ENCODE data around the gene POR. TPM values are rescaled to one million over a fixed set of nuclear protein-coding genes. Genes with fewer than 3 reads are reported as not detected.

POR gene
- polyA plus RNA-seq, 1 of the 3 experiments (the other 2 are of a cell fraction) = 68.7 TPM

- peaks cover 10% of the 10 kb centered on the region for H3F3A ChIP-seq (replicated peaks; ENCODE audit: insufficient read depth)
- no peak for TF ChIP-seq RFX5 (IDR thresholded peaks at IDR 0.05; ENCODE audit: low read length)
- TF ChIP-seq, protein P1, sequence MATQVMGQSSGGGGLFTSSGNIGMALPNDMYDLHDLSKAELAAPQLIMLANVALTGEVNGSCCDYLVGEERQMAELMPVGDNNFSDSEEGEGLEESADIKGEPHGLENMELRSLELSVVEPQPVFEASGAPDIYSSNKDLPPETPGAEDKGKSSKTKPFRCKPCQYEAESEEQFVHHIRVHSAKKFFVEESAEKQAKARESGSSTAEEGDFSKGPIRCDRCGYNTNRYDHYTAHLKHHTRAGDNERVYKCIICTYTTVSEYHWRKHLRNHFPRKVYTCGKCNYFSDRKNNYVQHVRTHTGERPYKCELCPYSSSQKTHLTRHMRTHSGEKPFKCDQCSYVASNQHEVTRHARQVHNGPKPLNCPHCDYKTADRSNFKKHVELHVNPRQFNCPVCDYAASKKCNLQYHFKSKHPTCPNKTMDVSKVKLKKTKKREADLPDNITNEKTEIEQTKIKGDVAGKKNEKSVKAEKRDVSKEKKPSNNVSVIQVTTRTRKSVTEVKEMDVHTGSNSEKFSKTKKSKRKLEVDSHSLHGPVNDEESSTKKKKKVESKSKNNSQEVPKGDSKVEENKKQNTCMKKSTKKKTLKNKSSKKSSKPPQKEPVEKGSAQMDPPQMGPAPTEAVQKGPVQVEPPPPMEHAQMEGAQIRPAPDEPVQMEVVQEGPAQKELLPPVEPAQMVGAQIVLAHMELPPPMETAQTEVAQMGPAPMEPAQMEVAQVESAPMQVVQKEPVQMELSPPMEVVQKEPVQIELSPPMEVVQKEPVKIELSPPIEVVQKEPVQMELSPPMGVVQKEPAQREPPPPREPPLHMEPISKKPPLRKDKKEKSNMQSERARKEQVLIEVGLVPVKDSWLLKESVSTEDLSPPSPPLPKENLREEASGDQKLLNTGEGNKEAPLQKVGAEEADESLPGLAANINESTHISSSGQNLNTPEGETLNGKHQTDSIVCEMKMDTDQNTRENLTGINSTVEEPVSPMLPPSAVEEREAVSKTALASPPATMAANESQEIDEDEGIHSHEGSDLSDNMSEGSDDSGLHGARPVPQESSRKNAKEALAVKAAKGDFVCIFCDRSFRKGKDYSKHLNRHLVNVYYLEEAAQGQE (IDR thresholded peaks at IDR 0.05; ENCODE audit: low read depth, low read length) = no peak
- no peak for TF ChIP-seq TEAD4 (IDR thresholded peaks at IDR 0.05; ENCODE audit: borderline replicate concordance, insufficient read depth)
- no peak for TF ChIP-seq CHD2 (IDR thresholded peaks at IDR 0.05; ENCODE audit: low read length, partially characterized antibody)
- 0 out of 2 replicates have a peak, but pooled peaks cover 5% of the 10 kb centered on the region for H3K79me2 ChIP-seq (ENCODE audit: insufficient read depth)
- peak overlapping the region; percentile 69 to 84 for H3K4me3 ChIP-seq (ENCODE audit: low read depth in 2 of 2, low read length in 1 of 2)
- peak overlapping the region in 1 of 2 experiments; percentile 70; a peak in 2 of 4 replicates for H3K27ac ChIP-seq (ENCODE audit: low read depth in 2 of 2, low read length in 1 of 2)
- peaks cover 6 to 14% of the 10 kb centered on the region in 2 experiments; a peak in 2 of 4 replicates for H3K4me1 ChIP-seq (ENCODE audit: control insufficient read depth in 1 of 2, insufficient read depth in 2 of 2, low read depth in 1 of 2, low read length in 1 of 2)
- DNase-seq = peak; percentile 55
- H3K9me3 ChIP-seq = no peaks in the 10 kb centered on the region
- H3K9ac ChIP-seq = peak overlapping the region; percentile 32; the same call in 1 of the 2 replicates
- H3K9me2 ChIP-seq = no peaks in the 10 kb centered on the region
- ChIA-PET CTCF (interaction anchor here (1.0 to 9.4 kb wide), 5 partner anchors 16 to 129 kb away, joined by 3 to 56 read pairs (median 4); no protein-coding TSS in a partner anchor), POLR2A (interaction anchor here (0.6 to 2.3 kb wide), 5 partner anchors 53 to 128 kb away, joined by 3 to 10 read pairs (median 4); partner anchors contain the start of genes MDH2, RHBDD2 and STYXL1)
- H4K20me1 ChIP-seq (ENCODE audit: insufficient read depth) = no peaks in the 10 kb centered on the region
- H3K27me3 ChIP-seq (ENCODE audit: insufficient read depth) = no peaks in the 10 kb centered on the region
- H3K4me2 ChIP-seq = peak overlapping the region; percentile 100
- WGBS (ENCODE audit: low lambda C conversion rate) = 76% methylated on average over 11 of the region's 11 CpGs
- peak overlapping the region; percentile 72 for H2AFZ ChIP-seq (ENCODE audit: low read depth)
- peaks cover 8 to 14% of the 10 kb centered on the region in 2 experiments for H3K36me3 ChIP-seq (replicated peaks in 1 of 2; ENCODE audit: control insufficient read depth in 1 of 2, insufficient read depth in 2 of 2, low read length in 1 of 2)
Measured at GRCh38 chr7:75995052-75995471, 80.1 kb downstream of the POR start.

GRCh38 chr7:75995996-75996395, 81.0 kb downstream of the POR start:
- Histone ChIP-seq H3K4me3 (ENCODE audit: low read depth in 2 of 2, low read length in 1 of 2) (no peak overlapping the region), H3K27ac (ENCODE audit: low read depth in 2 of 2, low read length in 1 of 2) (no peak overlapping the region), H3K79me2 (ENCODE audit: insufficient read depth) (0 out of 2 replicates have a peak, but pooled peaks cover 5% of the 10 kb centered on the region), H3K4me1 (ENCODE audit: control insufficient read depth in 1 of 2, insufficient read depth in 2 of 2, low read depth in 1 of 2, low read length in 1 of 2) (peaks cover 6 to 13% of the 10 kb centered on the region in 2 experiments; a peak in 2 of 4 replicates), H4K20me1 (ENCODE audit: insufficient read depth) (no peaks in the 10 kb centered on the region), H3K4me2 (no peak overlapping the region), H3K9me2 (no peaks in the 10 kb centered on the region), H2AFZ (ENCODE audit: low read depth) (no peak overlapping the region), H3K27me3 (ENCODE audit: insufficient read depth) (no peaks in the 10 kb centered on the region), H3K36me3 (replicated peaks in 1 of 2; ENCODE audit: control insufficient read depth in 1 of 2, insufficient read depth in 2 of 2, low read length in 1 of 2) (peaks cover 13 to 14% of the 10 kb centered on the region in 2 experiments), H3F3A (replicated peaks; ENCODE audit: insufficient read depth) (peaks cover 10% of the 10 kb centered on the region), H3K9ac (no peak overlapping the region), H3K9me3 (no peaks in the 10 kb centered on the region)
- CTCF ChIA-PET = interaction anchor here (1.7 to 9.4 kb wide), 2 partner anchors 15 to 25 kb away, joined by 4 to 56 read pairs; no protein-coding TSS in a partner anchor
- no peak for DNase-seq
- no peak for TF ChIP-seq ZBTB33 (IDR thresholded peaks at IDR 0.05; ENCODE audit: borderline replicate concordance, low read depth)
- no peak for TF ChIP-seq USF2 (IDR thresholded peaks at IDR 0.05; ENCODE audit: borderline replicate concordance, low read depth, low read length)
- no peak for TF ChIP-seq CHD2 (IDR thresholded peaks at IDR 0.05; ENCODE audit: low read length, partially characterized antibody)
- no peak for TF ChIP-seq TEAD4 (IDR thresholded peaks at IDR 0.05; ENCODE audit: borderline replicate concordance, insufficient read depth)
- no peak for TF ChIP-seq MEF2A (IDR thresholded peaks at IDR 0.05; ENCODE audit: borderline replicate concordance, low read depth)
- no peak for TF ChIP-seq JUND (IDR thresholded peaks at IDR 0.05)
- no peak for TF ChIP-seq MXI1 (IDR thresholded peaks at IDR 0.05; ENCODE audit: low read depth, low read length)
- TF ChIP-seq RCOR1 (IDR thresholded peaks at IDR 0.05; ENCODE audit: low read length) = no peak
- TF ChIP-seq RFX5 (IDR thresholded peaks at IDR 0.05; ENCODE audit: low read length) = no peak
- no peak for TF ChIP-seq RAD21 (IDR thresholded peaks at IDR 0.05; ENCODE audit: low read length)
- TF ChIP-seq SMC3 (IDR thresholded peaks at IDR 0.05; ENCODE audit: low read depth, low read length) = no peak
- no peak for TF ChIP-seq GABPA (IDR thresholded peaks at IDR 0.05; ENCODE audit: low read depth)
- TF ChIP-seq MAX (IDR thresholded peaks at IDR 0.05; ENCODE audit: low read depth) = no peak
- no peak for TF ChIP-seq EZH2phosphoT487 (IDR thresholded peaks at IDR 0.05; ENCODE audit: borderline replicate concordance, low read depth)
- no peak for TF ChIP-seq PBX3 (IDR thresholded peaks at IDR 0.05)
- TF ChIP-seq USF1 (IDR thresholded peaks at IDR 0.05; ENCODE audit: borderline replicate concordance, low read depth) = no peak
- POLR2A ChIA-PET = no interaction called here
- WGBS (ENCODE audit: low lambda C conversion rate) = 95% methylated on average over 4 of the region's 5 CpGs
